Femur (tissue), 1 donor: Measurements from ENCODE around the gene LNPK.
A peak's percentile ranks its signal among the peaks of the same experiment; 100 is the strongest.
"Not testable (repeated sequence)": the region's sequence is repeated elsewhere in the genome, so short reads cannot be mapped to it uniquely, and the experiment has no call there.

Experiments used
- DNase-seq: peaks from one replicate; pipeline ENCODE4 v3.0.0-alpha.2; 2017

LNPK gene

GRCh38 chr2:176001916-176002687, at the start of gene LNPK:
Gene LNPK (minus strand): TSS chr2:176002267. CDS start chr2:175995584, 6,683 bp downstream.
- DNase-seq = peak; percentile 97

DNA sequence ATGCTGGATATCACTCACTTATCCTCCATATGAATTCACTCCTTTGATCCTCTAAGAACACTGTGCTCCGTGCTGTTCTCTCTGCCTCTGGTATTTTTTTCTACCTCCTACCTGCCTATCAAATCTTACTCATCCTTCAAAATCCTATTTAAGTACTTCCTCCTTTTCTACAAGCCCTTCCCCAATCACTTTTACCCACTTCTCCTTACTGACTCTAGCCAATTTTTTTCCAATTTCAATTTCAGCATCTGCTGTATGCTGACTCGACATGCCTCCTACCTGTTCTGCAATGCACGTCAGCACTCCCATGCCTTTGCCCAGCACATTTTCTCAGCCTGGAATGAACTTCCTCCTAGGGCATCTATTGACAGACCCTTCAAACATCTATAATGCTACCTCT, 37.3 kb upstream of the LNPK start:
- DNase-seq = no peak

- no peak for DNase-seq
These were observed 36.6 kb upstream of the LNPK start for GRCh38 chr2:176038694-176039093.

DNA sequence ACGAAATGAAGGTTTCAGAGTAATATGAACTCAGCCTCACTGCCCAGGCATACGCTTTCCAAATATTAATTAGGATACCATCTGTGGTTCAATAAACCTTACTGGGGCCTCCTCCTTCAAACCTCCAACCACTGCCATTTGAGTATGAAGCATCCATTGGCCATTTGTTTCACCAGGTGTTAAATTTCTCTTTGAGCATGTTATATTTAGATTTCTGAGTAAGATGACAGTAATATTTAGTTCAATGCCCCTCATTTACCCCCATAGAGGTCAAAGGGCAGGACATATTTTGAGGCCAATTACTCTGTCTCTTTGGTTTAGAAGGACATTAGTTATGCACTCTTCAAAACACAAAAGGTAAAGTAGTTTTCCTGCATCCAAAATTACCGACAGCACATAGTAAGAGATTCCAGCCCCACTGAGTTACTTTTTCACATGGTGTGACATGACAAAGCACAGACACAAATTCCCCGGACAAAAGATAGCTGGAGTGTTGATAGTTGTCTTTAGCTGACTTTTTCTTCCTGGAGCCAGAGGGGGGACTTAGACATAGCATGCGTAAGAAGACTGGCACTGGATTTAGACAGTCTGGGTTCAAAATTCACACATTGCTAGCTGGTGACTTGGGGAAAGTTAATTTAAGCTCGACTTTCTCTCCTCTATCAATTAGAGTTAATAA, 33.1 kb upstream of the LNPK start:
- DNase-seq = no peak

- no peak for DNase-seq
These were observed 25.7 kb upstream of the LNPK start for GRCh38 chr2:176027806-176028205.

GRCh38 chr2:176025932-176026331, 23.9 kb upstream of the LNPK start:
- DNase-seq = no peak

DNA sequence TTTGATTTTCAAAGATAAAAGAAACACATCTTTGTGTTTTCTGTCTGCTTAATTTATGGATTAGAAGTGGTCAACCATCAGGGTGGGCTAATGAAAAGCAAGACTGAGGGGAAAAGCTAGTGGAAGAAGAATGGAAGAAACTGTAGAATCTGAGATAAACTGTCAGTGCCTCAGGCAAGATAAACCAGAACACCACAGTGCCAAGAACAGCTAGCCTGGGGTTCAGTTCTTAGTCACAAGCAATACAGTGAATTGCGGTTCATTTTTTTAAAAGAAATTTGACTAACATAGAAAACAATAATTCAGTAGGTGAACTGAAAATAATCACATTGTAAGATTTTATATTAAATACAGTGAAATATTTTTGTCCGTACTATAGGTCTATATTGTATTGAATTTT, 22.0 kb upstream of the LNPK start:
- DNase-seq = no peak

- no peak for DNase-seq
These were observed 20.0 kb upstream of the LNPK start for GRCh38 chr2:176022048-176022447.

GRCh38 chr2:176020400-176020799, 18.3 kb upstream of the LNPK start:
- no peak for DNase-seq

- DNase-seq = no peak
These were observed 16.6 kb upstream of the LNPK start for GRCh38 chr2:176018708-176019107.

GRCh38 chr2:176009445-176009844, 7.4 kb upstream of the LNPK start:
- no peak for DNase-seq

DNA sequence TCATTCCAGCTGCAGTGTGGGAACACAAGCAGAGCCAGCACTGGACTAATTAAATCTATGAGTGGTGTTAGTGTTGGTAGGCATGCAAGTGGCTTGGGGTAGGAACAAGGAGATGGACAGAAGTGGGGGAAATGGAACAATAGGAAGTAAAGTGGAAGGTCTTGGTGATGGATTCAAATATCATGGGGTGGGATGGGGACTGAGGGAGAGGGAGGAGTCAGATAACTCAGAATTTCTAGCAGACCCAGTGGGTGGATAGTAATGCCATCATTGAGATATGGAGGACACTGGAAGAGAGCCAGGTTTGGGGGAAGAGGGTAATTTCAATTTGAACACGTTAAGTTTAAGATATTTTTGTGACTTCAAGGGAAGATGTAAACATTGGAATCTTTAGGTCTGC, 2.9 kb upstream of the LNPK start:
- no peak for DNase-seq

GRCh38 chr2:176003958-176004357, 1.9 kb upstream of the LNPK start:
- DNase-seq = no peak

GRCh38 chr2:176002688-176003210, 682 bp upstream of the LNPK start:
- no peak for DNase-seq

- peak; percentile 64 for DNase-seq
These were observed 669 bp downstream of the LNPK start for GRCh38 chr2:176001281-176001915.

- no peak for DNase-seq
These were observed 2.7 kb downstream of the LNPK start for GRCh38 chr2:175999283-175999819.

DNA sequence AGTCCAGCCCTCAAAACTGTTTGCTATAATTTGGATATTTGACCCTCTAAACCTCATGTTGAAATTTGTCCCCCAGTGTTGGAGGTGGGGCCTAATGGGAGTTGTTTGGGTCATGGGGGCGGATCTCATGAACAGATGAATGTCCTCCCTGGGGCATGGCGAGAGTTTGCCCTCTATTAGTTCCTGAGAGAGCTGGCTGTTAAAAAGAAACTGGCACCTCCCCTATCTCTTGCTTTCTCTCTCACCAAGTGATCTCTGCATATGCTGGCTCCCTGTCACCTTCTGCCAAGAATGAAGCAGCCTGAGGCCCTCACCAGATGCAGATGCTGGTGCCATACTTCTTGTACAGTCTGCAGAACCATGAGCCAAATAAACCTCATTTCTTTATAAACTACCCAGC, 12.0 kb downstream of the LNPK start:
- DNase-seq = no peak

GRCh38 chr2:175987126-175987525, 14.9 kb downstream of the LNPK start:
- DNase-seq = not testable (repeated sequence)

GRCh38 chr2:175984846-175985245, 17.2 kb downstream of the LNPK start:
- no peak for DNase-seq

- no peak for DNase-seq
These were observed 20.5 kb downstream of the LNPK start for GRCh38 chr2:175981551-175981950.

GRCh38 chr2:175976391-175977157, 25.5 kb downstream of the LNPK start:
- no peak for DNase-seq

- DNase-seq = no peak
These were observed 28.7 kb downstream of the LNPK start for GRCh38 chr2:175973373-175973772.

- no peak for DNase-seq
These were observed 35.2 kb downstream of the LNPK start for GRCh38 chr2:175966839-175967238.
